Testis (tissue), 3 donors: ENCODE results near the gene OTOS. TPM values are rescaled to one million over a fixed set of nuclear protein-coding genes. Genes with fewer than 3 reads are reported as not detected.

Experiments used
- DNase-seq: peaks from one replicate; pipeline ENCODE4 v3.0.0-alpha.2; 2019
- H3K27ac ChIP-seq, 2 donors: fragments of 200-600 bp; sonication (generic); one replicate each; pipeline ENCODE4 v1.5.1; 2019
- H3K27me3 ChIP-seq: fragments of 200-600 bp; sonication (generic); one replicate; pipeline ENCODE4 v1.5.1; 2019
- H3K36me3 ChIP-seq: fragments of 200-600 bp; sonication (generic); one replicate; pipeline ENCODE4 v1.5.1; 2017; ENCODE audit warnings: low read depth; ENCODE audit errors: missing control alignments
- H3K4me1 ChIP-seq: fragments of 200-600 bp; sonication (generic); one replicate; pipeline ENCODE4 v1.5.1; 2019
- H3K4me3 ChIP-seq, 2 donors: fragments of 200-600 bp; sonication (generic); one replicate each; pipeline ENCODE4 v1.5.1; 2017 to 2019
- H3K9me3 ChIP-seq: fragments of 200-600 bp; sonication (generic); one replicate; pipeline ENCODE4 v1.5.1; 2017
- CTCF ChIP-seq, 3 experiments: fragments of 450-650 bp in 2 of 3; fragments of 200-600 bp in 1 of 3; sonication (generic) in 1 of 3; IDR thresholded peaks; one replicate each; pipeline ENCODE4 v1.5.1; 2016 to 2019; ENCODE audit warnings: antibody characterized with exemption in 3 of 3, mild to moderate bottlenecking in 2 of 3, moderate library complexity in 1 of 3
- POLR2A ChIP-seq: fragments of 450-650 bp; IDR thresholded peaks from one replicate; pipeline ENCODE4 v1.6.1; 2017; ENCODE audit warnings: antibody characterized with exemption, mild to moderate bottlenecking, moderate library complexity
- WGBS, 2 donors: methylation state at CpG; one replicate each; pipeline ENCODE4 v1.1.5; 2018; 5-methylcytosine and 5-hydroxymethylcytosine counted together
- intact Hi-C: fragments of 100-400 bp; cut with DNase I; formaldehyde crosslinking; loops from one replicate; pipeline ENCODE4 v1.15.1; 2023; ENCODE audit warnings: low total_unique reads
- polyA plus RNA-seq: library from polyadenylated mRNA; stranded (reverse); fragments of 350-450 nt; fragmentation: Illumina TruSeq; extraction: RNeasy Lipid Tissue Mini Kit (QIAGEN cat#74804); gene quantifications from one replicate; pipeline ENCODE4 v1.2.3, GENCODE V29; 2014; ENCODE audit warnings: low read depth, low replicate concordance; ENCODE audit not compliant: insufficient read depth
- total RNA-seq, 2 donors: library from RNA; depleted of rRNA; stranded (reverse); fragments of >200 nt; gene quantifications; one replicate each; pipeline ENCODE4 v1.2.3, GENCODE V29; 2016

Gene OTOS
- total and polyA plus RNA-seq, 3 donors from 2014 or later: 1.2 to 1.5 TPM; not detected in 1

- no peaks in the 10 kb centered on the region for H3K9me3 ChIP-seq
- WGBS, 2 donors: 90 to 93% methylated on average over 10 to 12 of the region's 12 CpGs
- H3K27me3 ChIP-seq: no peaks in the 10 kb centered on the region
- no peak for DNase-seq
- H3K27ac ChIP-seq: no peak overlapping the region
- H3K36me3 ChIP-seq: no peaks in the 10 kb centered on the region
- TF ChIP-seq CTCF (IDR thresholded peaks at IDR 0.05): no peak
- no peak for TF ChIP-seq POLR2A
- intact Hi-C loops: no loop called here
- no peaks in the 10 kb centered on the region for H3K4me1 ChIP-seq
- no peak overlapping the region for H3K4me3 ChIP-seq
Measured at GRCh38 chr2:240128608-240129145, 11.8 kb downstream of the OTOS start.

- no peaks in the 10 kb centered on the region for H3K9me3 ChIP-seq
- intact Hi-C loops: no loop called here
- no peaks in the 10 kb centered on the region for H3K27me3 ChIP-seq
- H3K27ac ChIP-seq: no peak overlapping the region
- no peak overlapping the region for H3K4me3 ChIP-seq
- no peaks in the 10 kb centered on the region for H3K4me1 ChIP-seq
- DNase-seq: peak; percentile 8
- TF ChIP-seq CTCF (IDR thresholded peaks at IDR 0.05): no peak
- no peak for TF ChIP-seq POLR2A
- WGBS, 2 donors: 88 to 95% methylated on average over 10 to 16 of the region's 16 CpGs
- no peaks in the 10 kb centered on the region for H3K36me3 ChIP-seq
Measured at GRCh38 chr2:240127911-240128607, 12.4 kb downstream of the OTOS start.

GRCh38 chr2:240127191-240127750, 13.2 kb downstream of the OTOS start:
- Histone ChIP-seq H3K4me3 (no peak overlapping the region), H3K27me3 (no peaks in the 10 kb centered on the region), H3K9me3 (no peaks in the 10 kb centered on the region), H3K4me1 (no peaks in the 10 kb centered on the region), H3K36me3 (no peaks in the 10 kb centered on the region), H3K27ac (no peak overlapping the region)
- peak; percentile 8 for DNase-seq
- no peak for TF ChIP-seq CTCF (IDR thresholded peaks at IDR 0.05)
- TF ChIP-seq POLR2A: no peak
- 83 to 85% methylated on average over 7 of the region's 7 CpGs for WGBS, 2 donors
- intact Hi-C loops: no loop called here

GRCh38 chr2:240126731-240127130, 13.7 kb downstream of the OTOS start:
- intact Hi-C loops: no loop called here
- no peak overlapping the region for H3K4me3 ChIP-seq
- H3K27me3 ChIP-seq: no peaks in the 10 kb centered on the region
- H3K36me3 ChIP-seq: no peaks in the 10 kb centered on the region
- 95 to 96% methylated on average over 10 of the region's 10 CpGs for WGBS, 2 donors
- H3K4me1 ChIP-seq: no peaks in the 10 kb centered on the region
- no peak overlapping the region for H3K27ac ChIP-seq
- DNase-seq: no peak
- TF ChIP-seq POLR2A (no peak), CTCF (IDR thresholded peaks at IDR 0.05) (no peak)
- H3K9me3 ChIP-seq: no peaks in the 10 kb centered on the region
